Nephron progenitor cell (in vitro differentiated cells): ENCODE data around the gene MTG2.

ENCODE experiments used
- DNase-seq: peaks from one replicate; pipeline ENCODE4 v3.0.0; 2021
- H3K27ac Mint-ChIP-seq: 2 replicates; pipeline ENCODE4 v1.8.0; 2021; ENCODE audit warnings: mild to moderate bottlenecking, moderate library complexity, mixed read lengths
- H3K27me3 Mint-ChIP-seq: 2 replicates; pipeline ENCODE4 v1.8.0; 2021; ENCODE audit warnings: mild to moderate bottlenecking, low read depth, mixed read lengths; ENCODE audit not compliant: poor library complexity
- H3K36me3 Mint-ChIP-seq: 2 replicates; pipeline ENCODE4 v1.8.0; 2021; ENCODE audit warnings: low read depth, mixed read lengths
- H3K4me1 Mint-ChIP-seq: 2 replicates; pipeline ENCODE4 v1.8.0; 2021; ENCODE audit warnings: mixed read lengths
- H3K4me3 Mint-ChIP-seq: 2 replicates; pipeline ENCODE4 v1.8.0; 2021; ENCODE audit warnings: mild to moderate bottlenecking, moderate library complexity, mixed read lengths
- H3K9me3 Mint-ChIP-seq: 2 replicates; pipeline ENCODE4 v1.8.0; 2021; ENCODE audit warnings: mild to moderate bottlenecking, moderate library complexity, mixed read lengths
- TF ChIP-seq, protein P1 (sequence below): fragments of 200-600 bp; sonication (generic); IDR thresholded peaks from 2 replicates; pipeline ENCODE4 v1.5.0; 2021; ENCODE audit warnings: antibody characterized with exemption

MTG2 gene

DNA sequence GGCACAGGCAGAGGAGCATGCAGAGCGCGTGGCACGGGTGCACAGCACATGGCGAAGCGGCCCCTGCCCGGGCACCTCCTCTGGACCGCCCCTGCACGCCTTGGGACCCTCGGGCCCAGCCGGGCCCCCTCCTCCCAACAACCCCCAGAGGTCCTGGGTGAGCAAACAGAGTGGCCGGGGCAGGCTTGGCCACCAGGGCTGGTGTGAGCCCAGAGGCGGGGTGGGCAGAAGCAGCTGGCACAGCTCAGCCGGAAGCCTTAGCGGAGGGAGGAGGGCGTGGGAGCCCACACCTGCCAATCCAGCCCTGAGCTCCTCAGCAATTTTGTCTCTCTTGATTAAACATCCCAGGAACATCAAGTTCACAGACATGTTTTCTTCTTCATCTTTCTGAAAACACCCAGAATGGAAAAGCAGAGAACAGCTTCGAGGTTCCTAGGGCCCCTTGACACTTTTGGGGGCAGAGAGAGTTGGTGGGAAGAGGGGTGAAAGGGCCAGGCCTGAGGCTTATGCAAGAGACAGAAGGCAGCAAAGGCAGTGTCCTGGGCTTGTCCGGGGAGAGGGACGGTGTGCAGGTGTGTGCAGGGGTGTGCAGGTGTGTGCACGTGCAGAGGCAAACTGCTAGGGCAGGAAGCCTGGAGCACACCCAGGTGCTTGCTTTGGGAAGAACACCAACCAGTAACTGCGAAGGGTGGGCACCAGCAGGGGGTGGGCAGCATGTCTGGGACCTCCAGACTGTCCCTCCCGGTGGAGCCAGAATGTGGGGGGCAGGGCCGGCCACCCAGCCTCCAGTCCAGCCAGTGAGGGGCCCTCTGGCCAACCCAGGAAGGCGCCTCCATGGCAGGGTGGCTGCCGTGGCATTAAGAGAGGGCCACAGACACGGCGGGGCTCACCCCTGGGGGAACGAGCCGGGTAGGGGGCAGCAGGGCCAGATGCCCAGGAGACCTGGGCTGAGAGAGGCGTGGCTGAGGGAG, 32.5 kb downstream of the MTG2 start:
- Mint-ChIP-seq H3K4me1 (peaks cover 4% of the 10 kb centered on the region), H3K27ac (no peak overlapping the region), H3K9me3 (no peaks in the 10 kb centered on the region), H3K36me3 (no peaks in the 10 kb centered on the region), H3K4me3 (no peak overlapping the region), H3K27me3 (peaks cover 74% of the 10 kb centered on the region)
- DNase-seq, result no peak
- TF ChIP-seq, protein P1, sequence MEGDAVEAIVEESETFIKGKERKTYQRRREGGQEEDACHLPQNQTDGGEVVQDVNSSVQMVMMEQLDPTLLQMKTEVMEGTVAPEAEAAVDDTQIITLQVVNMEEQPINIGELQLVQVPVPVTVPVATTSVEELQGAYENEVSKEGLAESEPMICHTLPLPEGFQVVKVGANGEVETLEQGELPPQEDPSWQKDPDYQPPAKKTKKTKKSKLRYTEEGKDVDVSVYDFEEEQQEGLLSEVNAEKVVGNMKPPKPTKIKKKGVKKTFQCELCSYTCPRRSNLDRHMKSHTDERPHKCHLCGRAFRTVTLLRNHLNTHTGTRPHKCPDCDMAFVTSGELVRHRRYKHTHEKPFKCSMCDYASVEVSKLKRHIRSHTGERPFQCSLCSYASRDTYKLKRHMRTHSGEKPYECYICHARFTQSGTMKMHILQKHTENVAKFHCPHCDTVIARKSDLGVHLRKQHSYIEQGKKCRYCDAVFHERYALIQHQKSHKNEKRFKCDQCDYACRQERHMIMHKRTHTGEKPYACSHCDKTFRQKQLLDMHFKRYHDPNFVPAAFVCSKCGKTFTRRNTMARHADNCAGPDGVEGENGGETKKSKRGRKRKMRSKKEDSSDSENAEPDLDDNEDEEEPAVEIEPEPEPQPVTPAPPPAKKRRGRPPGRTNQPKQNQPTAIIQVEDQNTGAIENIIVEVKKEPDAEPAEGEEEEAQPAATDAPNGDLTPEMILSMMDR, result no peak

DNA sequence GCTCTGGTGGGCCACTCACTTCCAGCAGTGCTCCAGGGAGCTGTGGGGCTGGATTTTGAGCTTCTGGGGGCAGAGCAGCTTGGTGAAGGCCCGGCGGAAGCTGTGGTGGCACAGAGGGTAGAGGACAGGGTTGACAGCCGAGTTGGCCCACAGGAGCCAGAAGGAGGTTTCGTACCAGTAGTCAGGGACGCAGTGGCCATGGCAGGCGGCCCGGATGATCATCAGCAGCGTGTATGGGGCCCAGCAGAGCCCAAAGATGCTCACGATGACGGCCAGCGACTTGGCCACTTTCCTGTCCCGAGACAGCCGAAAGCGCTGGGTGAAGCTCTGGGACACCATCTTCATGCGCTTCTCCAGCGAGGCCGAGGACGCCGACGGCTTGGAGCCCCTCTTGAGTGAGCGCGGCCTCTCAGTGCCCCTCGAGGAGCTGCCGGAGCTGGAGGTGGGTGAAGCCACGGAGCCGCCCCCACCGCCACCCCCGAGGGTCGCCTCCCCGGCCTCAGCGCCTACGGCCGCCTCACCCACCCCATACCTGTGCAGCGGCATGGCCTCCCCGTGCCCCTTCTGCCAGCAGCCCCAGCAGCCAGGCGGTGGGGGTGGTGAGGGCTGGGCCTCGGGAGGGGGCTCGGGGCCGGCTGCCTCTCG, 33.3 kb downstream of the MTG2 start:
- Mint-ChIP-seq H3K36me3 (no peaks in the 10 kb centered on the region), H3K9me3 (no peaks in the 10 kb centered on the region), H3K4me1 (peaks cover 7% of the 10 kb centered on the region), H3K27me3 (peaks cover 77% of the 10 kb centered on the region), H3K4me3 (no peak overlapping the region), H3K27ac (no peak overlapping the region)
- DNase-seq, result no peak
- TF ChIP-seq, protein P1, result no peak

DNA sequence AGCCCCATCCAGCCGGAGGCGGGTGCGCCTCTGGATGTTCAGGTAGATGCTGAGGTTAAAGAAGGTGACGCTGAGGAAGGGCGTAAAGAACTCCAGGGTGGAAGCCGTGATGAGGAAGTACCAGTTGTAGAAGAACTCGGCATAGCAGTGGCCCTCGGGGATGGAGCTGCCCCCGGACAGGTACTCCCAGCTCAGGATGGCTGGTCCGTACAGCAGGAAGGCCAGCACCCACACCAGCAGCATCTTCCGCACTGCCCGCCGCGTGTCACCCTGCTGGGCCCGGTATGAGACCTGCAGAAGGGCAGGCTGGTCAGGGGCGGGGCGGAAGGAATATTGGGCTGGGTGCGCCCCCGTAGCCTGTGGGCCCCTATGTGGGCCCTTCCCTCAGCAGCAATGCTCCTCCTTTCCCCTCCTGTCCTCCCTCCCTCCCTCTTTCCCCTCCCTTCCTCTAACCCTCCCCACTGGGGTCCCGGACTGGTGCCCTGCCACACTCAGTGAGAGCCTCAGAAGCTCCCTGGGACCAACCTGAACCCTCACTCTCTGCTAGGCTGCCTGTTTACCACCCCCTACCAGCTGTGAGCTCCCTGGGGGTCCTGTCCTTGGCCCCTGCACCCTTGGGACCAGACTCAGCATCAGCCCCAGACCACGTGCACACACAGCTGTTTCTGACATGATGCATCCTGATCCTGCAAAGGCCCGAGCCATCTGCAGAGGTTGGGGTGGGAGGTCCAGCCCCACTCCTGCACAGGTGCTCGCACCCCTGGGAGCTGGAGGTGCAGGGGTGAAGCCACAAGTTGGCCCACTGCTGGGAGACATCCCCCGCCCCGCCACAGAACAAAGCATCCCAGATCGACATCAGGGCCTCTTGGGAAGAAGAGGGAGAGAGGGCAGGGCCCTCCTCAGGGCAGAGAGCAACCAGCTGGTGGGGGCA, 34.1 kb downstream of the MTG2 start:
- TF ChIP-seq, protein P1, result no peak
- Mint-ChIP-seq H3K9me3 (no peaks in the 10 kb centered on the region), H3K4me3 (no peak overlapping the region), H3K4me1 (peaks cover 9% of the 10 kb centered on the region), H3K36me3 (no peaks in the 10 kb centered on the region), H3K27me3 (peaks cover 81% of the 10 kb centered on the region), H3K27ac (no peak overlapping the region)
- no peak for DNase-seq

DNA sequence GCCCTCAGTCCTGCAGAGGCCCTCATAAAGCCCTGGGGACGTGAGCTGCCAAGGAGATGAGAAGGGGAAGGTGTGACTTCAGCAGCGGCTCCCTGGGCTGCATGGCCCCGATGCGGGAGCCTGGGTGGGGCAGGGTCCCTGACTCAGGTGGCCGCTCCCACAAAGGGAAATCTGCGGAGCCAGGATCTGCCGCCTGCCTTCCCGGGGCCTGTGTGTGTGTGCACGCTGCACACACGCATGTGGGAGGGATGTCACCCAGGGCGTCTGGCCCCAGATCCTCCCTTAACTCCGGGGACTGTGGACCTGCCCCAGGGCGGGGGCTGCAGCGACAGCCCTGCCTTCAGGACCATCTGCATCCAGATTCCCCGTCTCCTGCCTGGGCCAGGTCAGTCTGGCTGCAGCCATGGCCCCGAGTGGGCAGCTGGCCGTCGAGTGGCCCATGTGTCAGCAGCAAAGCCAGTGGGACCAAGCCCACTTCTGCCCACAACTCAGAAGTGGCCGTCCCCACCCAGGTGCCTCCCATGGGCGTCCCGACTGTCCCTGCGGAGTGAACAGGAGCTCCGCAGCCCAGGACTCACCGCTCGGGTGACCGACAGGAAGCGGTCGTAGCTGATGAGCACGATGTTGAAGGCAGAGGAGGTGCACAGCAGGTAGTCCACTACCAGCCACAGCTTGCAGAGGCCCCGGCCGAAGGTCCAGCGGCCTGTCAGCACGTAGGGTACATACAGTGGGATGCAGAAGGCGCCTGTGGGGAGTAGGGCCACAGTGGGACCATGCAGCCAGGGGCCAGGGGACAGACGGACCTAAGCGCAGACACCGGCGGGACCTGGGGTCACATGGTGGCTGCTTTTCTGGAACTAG, 35.3 kb downstream of the MTG2 start:
- Mint-ChIP-seq H3K36me3 (no peaks in the 10 kb centered on the region), H3K9me3 (no peaks in the 10 kb centered on the region), H3K4me1 (peaks cover 4% of the 10 kb centered on the region), H3K27ac (no peak overlapping the region), H3K27me3 (peaks cover 85% of the 10 kb centered on the region), H3K4me3 (no peak overlapping the region)
- DNase-seq, result no peak
- TF ChIP-seq, protein P1, result no peak
